ENCODE measurements around the gene FN1.

DNA sequence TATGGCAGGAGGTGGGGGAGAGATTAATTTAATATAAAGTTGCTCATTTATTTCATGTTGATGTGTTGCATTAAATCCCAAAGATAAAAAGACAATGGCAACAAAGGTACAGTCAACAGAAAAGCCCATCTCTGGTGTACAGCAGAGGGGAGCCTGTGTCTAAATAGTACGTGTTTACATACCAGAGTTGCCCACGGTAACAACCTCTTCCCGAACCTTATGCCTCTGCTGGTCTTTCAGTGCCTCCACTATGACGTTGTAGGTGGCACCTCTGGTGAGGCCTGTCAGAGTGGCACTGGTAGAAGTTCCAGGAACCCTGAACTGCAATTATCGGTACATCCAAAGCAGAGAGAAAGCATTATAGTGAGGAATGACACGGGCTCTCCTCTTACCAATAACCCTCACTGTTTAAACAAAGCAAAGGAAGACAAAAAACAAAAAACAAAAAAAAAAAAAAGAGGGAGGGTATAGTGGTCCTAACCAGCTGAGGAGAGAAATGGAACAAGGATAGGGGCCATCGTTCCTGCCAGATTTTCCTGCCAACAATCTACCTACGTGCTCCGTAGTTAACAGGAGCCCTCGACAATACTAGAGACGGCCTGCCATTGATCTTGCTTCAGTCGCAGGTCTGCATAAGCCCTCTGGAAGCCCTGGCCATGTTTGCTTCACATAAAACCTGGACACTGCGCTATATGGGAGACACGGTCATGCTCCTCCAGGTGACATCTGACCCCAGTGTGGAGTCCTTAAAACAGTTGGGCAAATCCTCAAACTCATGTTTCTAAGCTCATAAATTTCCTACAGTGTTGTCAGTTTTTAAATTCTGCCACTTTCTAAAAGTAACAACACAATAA lies 65.5 kb downstream of the FN1 start:
- TF ChIP-seq POLR2A (IDR thresholded peaks at IDR 0.05), result no peak
- TF ChIP-seq, protein P1, sequence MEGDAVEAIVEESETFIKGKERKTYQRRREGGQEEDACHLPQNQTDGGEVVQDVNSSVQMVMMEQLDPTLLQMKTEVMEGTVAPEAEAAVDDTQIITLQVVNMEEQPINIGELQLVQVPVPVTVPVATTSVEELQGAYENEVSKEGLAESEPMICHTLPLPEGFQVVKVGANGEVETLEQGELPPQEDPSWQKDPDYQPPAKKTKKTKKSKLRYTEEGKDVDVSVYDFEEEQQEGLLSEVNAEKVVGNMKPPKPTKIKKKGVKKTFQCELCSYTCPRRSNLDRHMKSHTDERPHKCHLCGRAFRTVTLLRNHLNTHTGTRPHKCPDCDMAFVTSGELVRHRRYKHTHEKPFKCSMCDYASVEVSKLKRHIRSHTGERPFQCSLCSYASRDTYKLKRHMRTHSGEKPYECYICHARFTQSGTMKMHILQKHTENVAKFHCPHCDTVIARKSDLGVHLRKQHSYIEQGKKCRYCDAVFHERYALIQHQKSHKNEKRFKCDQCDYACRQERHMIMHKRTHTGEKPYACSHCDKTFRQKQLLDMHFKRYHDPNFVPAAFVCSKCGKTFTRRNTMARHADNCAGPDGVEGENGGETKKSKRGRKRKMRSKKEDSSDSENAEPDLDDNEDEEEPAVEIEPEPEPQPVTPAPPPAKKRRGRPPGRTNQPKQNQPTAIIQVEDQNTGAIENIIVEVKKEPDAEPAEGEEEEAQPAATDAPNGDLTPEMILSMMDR (IDR thresholded peaks at IDR 0.05), result no peak

All from breast epithelium (tissue), 3 donors.